ENCODE results near the gene AUNIP. TPM values are rescaled to one million over a fixed set of nuclear protein-coding genes. Genes with fewer than 3 reads are reported as not detected.

AUNIP gene
- polyA plus RNA-seq, 1 of the 3 experiments (the other 2 are of a cell fraction) = 1.9 TPM

- DNase-seq = no peak
- Histone ChIP-seq H3K9ac (no peak overlapping the region), H3K79me2 (ENCODE audit: insufficient read depth) (no peaks in the 10 kb centered on the region), H2AFZ (ENCODE audit: low read depth) (no peak overlapping the region), H3K9me3 (no peaks in the 10 kb centered on the region), H3K27ac (ENCODE audit: low read depth in 2 of 2, low read length in 1 of 2) (no peak overlapping the region), H3K27me3 (ENCODE audit: insufficient read depth) (no peaks in the 10 kb centered on the region), H3K36me3 (replicated peaks in 1 of 2; ENCODE audit: control insufficient read depth in 1 of 2, insufficient read depth in 2 of 2, low read length in 1 of 2) (no peaks in the 10 kb centered on the region), H3K4me3 (ENCODE audit: low read depth in 2 of 2, low read length in 1 of 2) (no peak overlapping the region), H3K4me1 (ENCODE audit: control insufficient read depth in 1 of 2, insufficient read depth in 2 of 2, low read depth in 1 of 2, low read length in 1 of 2) (peaks cover 0 to 9% of the 10 kb centered on the region in 2 experiments; a peak in 1 of 4 replicates), H3K9me2 (no peaks in the 10 kb centered on the region), H3K4me2 (no peak overlapping the region), H3F3A (replicated peaks; ENCODE audit: insufficient read depth) (peaks cover 8% of the 10 kb centered on the region), H4K20me1 (ENCODE audit: insufficient read depth) (no peaks in the 10 kb centered on the region)
- no peak for TF ChIP-seq EZH2phosphoT487 (IDR thresholded peaks at IDR 0.05; ENCODE audit: borderline replicate concordance, low read depth)
- no peak for TF ChIP-seq NFIC (IDR thresholded peaks at IDR 0.05; ENCODE audit: borderline replicate concordance)
- TF ChIP-seq RCOR1 (IDR thresholded peaks at IDR 0.05; ENCODE audit: low read length) = no peak
- TF ChIP-seq RAD21 (IDR thresholded peaks at IDR 0.05; ENCODE audit: low read length) = no peak
- no peak for TF ChIP-seq POLR2AphosphoS5 (IDR thresholded peaks at IDR 0.05; ENCODE audit: low read depth, low read length)
- TF ChIP-seq, protein P1, sequence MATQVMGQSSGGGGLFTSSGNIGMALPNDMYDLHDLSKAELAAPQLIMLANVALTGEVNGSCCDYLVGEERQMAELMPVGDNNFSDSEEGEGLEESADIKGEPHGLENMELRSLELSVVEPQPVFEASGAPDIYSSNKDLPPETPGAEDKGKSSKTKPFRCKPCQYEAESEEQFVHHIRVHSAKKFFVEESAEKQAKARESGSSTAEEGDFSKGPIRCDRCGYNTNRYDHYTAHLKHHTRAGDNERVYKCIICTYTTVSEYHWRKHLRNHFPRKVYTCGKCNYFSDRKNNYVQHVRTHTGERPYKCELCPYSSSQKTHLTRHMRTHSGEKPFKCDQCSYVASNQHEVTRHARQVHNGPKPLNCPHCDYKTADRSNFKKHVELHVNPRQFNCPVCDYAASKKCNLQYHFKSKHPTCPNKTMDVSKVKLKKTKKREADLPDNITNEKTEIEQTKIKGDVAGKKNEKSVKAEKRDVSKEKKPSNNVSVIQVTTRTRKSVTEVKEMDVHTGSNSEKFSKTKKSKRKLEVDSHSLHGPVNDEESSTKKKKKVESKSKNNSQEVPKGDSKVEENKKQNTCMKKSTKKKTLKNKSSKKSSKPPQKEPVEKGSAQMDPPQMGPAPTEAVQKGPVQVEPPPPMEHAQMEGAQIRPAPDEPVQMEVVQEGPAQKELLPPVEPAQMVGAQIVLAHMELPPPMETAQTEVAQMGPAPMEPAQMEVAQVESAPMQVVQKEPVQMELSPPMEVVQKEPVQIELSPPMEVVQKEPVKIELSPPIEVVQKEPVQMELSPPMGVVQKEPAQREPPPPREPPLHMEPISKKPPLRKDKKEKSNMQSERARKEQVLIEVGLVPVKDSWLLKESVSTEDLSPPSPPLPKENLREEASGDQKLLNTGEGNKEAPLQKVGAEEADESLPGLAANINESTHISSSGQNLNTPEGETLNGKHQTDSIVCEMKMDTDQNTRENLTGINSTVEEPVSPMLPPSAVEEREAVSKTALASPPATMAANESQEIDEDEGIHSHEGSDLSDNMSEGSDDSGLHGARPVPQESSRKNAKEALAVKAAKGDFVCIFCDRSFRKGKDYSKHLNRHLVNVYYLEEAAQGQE (IDR thresholded peaks at IDR 0.05; ENCODE audit: low read depth, low read length) = no peak
- no peak for TF ChIP-seq EP300 (IDR thresholded peaks at IDR 0.05; ENCODE audit: borderline replicate concordance in 1 of 2, low read depth in 1 of 2, low read length in 1 of 2)
- no peak for TF ChIP-seq MEF2A (IDR thresholded peaks at IDR 0.05; ENCODE audit: borderline replicate concordance, low read depth)
- no peak for TF ChIP-seq CHD2 (IDR thresholded peaks at IDR 0.05; ENCODE audit: low read length, partially characterized antibody)
- TF ChIP-seq GABPA (IDR thresholded peaks at IDR 0.05; ENCODE audit: low read depth) = no peak
- no peak for TF ChIP-seq FOXJ3 (CRISPR knock-in tag; IDR thresholded peaks at IDR 0.05)
- no peak for TF ChIP-seq TAF1 (IDR thresholded peaks at IDR 0.05; ENCODE audit: borderline replicate concordance, low read depth, low read length)
- no peak for TF ChIP-seq YY1 (IDR thresholded peaks at IDR 0.05; ENCODE audit: low read depth)
- no peak for TF ChIP-seq RFX5 (IDR thresholded peaks at IDR 0.05; ENCODE audit: low read length)
- no peak for TF ChIP-seq TCF12 (IDR thresholded peaks at IDR 0.05)
- TF ChIP-seq SMC3 (IDR thresholded peaks at IDR 0.05; ENCODE audit: low read depth, low read length) = no peak
- TF ChIP-seq, protein P2, sequence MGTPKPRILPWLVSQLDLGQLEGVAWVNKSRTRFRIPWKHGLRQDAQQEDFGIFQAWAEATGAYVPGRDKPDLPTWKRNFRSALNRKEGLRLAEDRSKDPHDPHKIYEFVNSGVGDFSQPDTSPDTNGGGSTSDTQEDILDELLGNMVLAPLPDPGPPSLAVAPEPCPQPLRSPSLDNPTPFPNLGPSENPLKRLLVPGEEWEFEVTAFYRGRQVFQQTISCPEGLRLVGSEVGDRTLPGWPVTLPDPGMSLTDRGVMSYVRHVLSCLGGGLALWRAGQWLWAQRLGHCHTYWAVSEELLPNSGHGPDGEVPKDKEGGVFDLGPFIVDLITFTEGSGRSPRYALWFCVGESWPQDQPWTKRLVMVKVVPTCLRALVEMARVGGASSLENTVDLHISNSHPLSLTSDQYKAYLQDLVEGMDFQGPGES (IDR thresholded peaks at IDR 0.05; ENCODE audit: low read depth, low read length) = no peak
- 82% methylated on average over 3 of the region's 11 CpGs for WGBS (ENCODE audit: low lambda C conversion rate)
- ChIA-PET POLR2A (no interaction called here), CTCF (interaction anchor here (1.0 to 4.3 kb wide), 4 partner anchors 10 to 129 kb away, joined by 3 to 32 read pairs (median 4); no protein-coding TSS in a partner anchor)
Observed at GRCh38 chr1:25881266-25881665, 22.0 kb upstream of the AUNIP start.
